ENCODE data around the gene CHEK2.
"Not testable (repeated sequence)": the region's sequence is repeated elsewhere in the genome, so short reads cannot be mapped to it uniquely, and the experiment has no call there.

DNA sequence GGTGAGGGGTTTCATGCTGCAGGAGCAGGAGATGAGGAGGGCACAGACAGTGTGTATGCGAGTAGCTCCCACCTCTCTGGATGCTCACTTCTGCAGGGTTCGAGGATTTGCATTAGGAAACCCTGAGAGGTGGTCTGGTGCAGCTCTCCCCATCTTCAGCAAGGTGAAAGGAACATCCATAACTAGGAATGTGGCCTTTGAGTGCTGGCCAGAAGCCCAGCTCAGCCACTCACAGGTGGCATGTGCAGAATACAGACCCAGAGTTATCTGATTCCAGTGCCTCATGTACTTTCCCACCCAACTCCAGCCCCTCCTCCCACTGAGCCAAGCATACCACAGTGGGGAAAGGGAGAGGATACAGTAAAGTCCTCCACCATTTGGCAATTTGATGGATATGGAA is 51.8 kb downstream of the CHEK2 start:
- TF ChIP-seq, protein P1, sequence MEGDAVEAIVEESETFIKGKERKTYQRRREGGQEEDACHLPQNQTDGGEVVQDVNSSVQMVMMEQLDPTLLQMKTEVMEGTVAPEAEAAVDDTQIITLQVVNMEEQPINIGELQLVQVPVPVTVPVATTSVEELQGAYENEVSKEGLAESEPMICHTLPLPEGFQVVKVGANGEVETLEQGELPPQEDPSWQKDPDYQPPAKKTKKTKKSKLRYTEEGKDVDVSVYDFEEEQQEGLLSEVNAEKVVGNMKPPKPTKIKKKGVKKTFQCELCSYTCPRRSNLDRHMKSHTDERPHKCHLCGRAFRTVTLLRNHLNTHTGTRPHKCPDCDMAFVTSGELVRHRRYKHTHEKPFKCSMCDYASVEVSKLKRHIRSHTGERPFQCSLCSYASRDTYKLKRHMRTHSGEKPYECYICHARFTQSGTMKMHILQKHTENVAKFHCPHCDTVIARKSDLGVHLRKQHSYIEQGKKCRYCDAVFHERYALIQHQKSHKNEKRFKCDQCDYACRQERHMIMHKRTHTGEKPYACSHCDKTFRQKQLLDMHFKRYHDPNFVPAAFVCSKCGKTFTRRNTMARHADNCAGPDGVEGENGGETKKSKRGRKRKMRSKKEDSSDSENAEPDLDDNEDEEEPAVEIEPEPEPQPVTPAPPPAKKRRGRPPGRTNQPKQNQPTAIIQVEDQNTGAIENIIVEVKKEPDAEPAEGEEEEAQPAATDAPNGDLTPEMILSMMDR (conservative IDR thresholded peaks at IDR 0.05) = not testable (repeated sequence)
- TF ChIP-seq ZFX (IDR thresholded peaks at IDR 0.05) = not testable (repeated sequence)

Measured in C4-2B (cell line).